Mesendoderm (in vitro differentiated cells): ENCODE data around the gene TP73.

Experiments used
- DNase-seq: peaks from one replicate; pipeline ENCODE4 v3.0.0; 2013
- H2AK5ac ChIP-seq: 2 replicates; pipeline ENCODE4 v1.6.1; 2013; ENCODE audit warnings: low read length, inconsistent platforms
- H2BK120ac ChIP-seq: 2 replicates; pipeline ENCODE4 v1.6.1; 2013; ENCODE audit warnings: low read depth, mild to moderate bottlenecking, low read length, moderate library complexity, mixed read lengths
- H2BK15ac ChIP-seq: replicated peaks from 2 replicates; pipeline ENCODE4 v1.6.1; 2013; ENCODE audit warnings: low read depth, mild to moderate bottlenecking, moderate library complexity
- H2BK5ac ChIP-seq: 2 replicates; pipeline ENCODE4 v1.6.1; 2013; ENCODE audit warnings: low read length, inconsistent platforms
- H3K18ac ChIP-seq: 2 replicates; pipeline ENCODE4 v1.6.1; 2013; ENCODE audit warnings: mild to moderate bottlenecking, low read length, mixed read lengths
- H3K23ac ChIP-seq: one replicate; pipeline ENCODE4 v1.6.1; 2013; ENCODE audit warnings: low read length
- H3K27ac ChIP-seq: 2 replicates; pipeline ENCODE4 v1.5.1; 2013; ENCODE audit warnings: low read depth, mild to moderate bottlenecking, inconsistent platforms, low read length, moderate library complexity
- H3K27me3 ChIP-seq: 2 replicates; pipeline ENCODE4 v1.6.1; 2013; ENCODE audit warnings: low read length, control low read depth, mild to moderate bottlenecking, inconsistent platforms; ENCODE audit not compliant: insufficient read depth, poor library complexity
- H3K36me3 ChIP-seq: 2 replicates; pipeline ENCODE4 v1.6.1; 2013; ENCODE audit warnings: low read length, inconsistent platforms; ENCODE audit not compliant: control insufficient read depth, insufficient read depth
- H3K4ac ChIP-seq: one replicate; pipeline ENCODE4 v1.6.1; 2013; ENCODE audit warnings: low read depth, mild to moderate bottlenecking, low read length, moderate library complexity
- H3K4me1 ChIP-seq: 2 replicates; pipeline ENCODE4 v1.6.1; 2013; ENCODE audit warnings: low read depth, low read length, inconsistent platforms; ENCODE audit not compliant: control insufficient read depth
- H3K4me2 ChIP-seq: 2 replicates; pipeline ENCODE4 v1.6.1; 2013; ENCODE audit warnings: low read length
- H3K4me3 ChIP-seq: 2 replicates; pipeline ENCODE4 v1.5.1; 2013; ENCODE audit warnings: mild to moderate bottlenecking, low read length
- H3K56ac ChIP-seq: one replicate; pipeline ENCODE4 v1.6.1; 2013; ENCODE audit warnings: low read length
- H3K79me1 ChIP-seq: 2 replicates; pipeline ENCODE4 v1.6.1; 2013; ENCODE audit warnings: low read length, inconsistent platforms
- H3K79me2 ChIP-seq: 2 replicates; pipeline ENCODE4 v1.6.1; 2013; ENCODE audit warnings: mild to moderate bottlenecking, low read length; ENCODE audit not compliant: control insufficient read depth, insufficient read depth
- H3K9ac ChIP-seq: 2 replicates; pipeline ENCODE4 v1.6.1; 2013; ENCODE audit warnings: low read length, inconsistent platforms
- H4K5ac ChIP-seq: one replicate; pipeline ENCODE4 v1.6.1; 2013; ENCODE audit warnings: low read length
- H4K8ac ChIP-seq: one replicate; pipeline ENCODE4 v1.6.1; 2013; ENCODE audit warnings: low read depth, mild to moderate bottlenecking, control low read depth, low read length, moderate library complexity
- WGBS: extraction: QIAGEN DNeasy Blood & Tissue Kit; methylation state at CpG from one replicate; pipeline ENCODE4 v1.1.7; 2013; ENCODE audit warnings: low lambda C conversion rate, missing lambda C conversion rate; ENCODE audit not compliant: insufficient coverage; ENCODE audit errors: extremely low coverage; 5-methylcytosine and 5-hydroxymethylcytosine counted together

The TP73 gene

GRCh38 chr1:3740752-3741151 lies 88.4 kb downstream of the TP73 start:
- WGBS: no CpG with 5 or more reads among the region's 13 CpGs
- H3K56ac ChIP-seq: no peak overlapping the region
- H2AK5ac ChIP-seq: no peak overlapping the region
- no peak overlapping the region for H3K9ac ChIP-seq
- peaks cover 8% of the 10 kb centered on the region for H3K36me3 ChIP-seq
- H3K27me3 ChIP-seq: no peaks in the 10 kb centered on the region
- no peak overlapping the region for H4K8ac ChIP-seq
- peaks cover 2% of the 10 kb centered on the region for H3K4me1 ChIP-seq
- no peak overlapping the region for H4K5ac ChIP-seq
- no peak overlapping the region for H3K4me3 ChIP-seq
- no peak overlapping the region for H2BK120ac ChIP-seq
- no peak overlapping the region for H3K18ac ChIP-seq
- H3K23ac ChIP-seq: no peak overlapping the region
- no peak overlapping the region for H3K4ac ChIP-seq
- DNase-seq: no peak
- H3K79me1 ChIP-seq: peaks cover 9% of the 10 kb centered on the region
- H3K4me2 ChIP-seq: no peak overlapping the region
- no peak overlapping the region for H2BK5ac ChIP-seq
- H2BK15ac ChIP-seq: no peak overlapping the region
- no peak overlapping the region for H3K27ac ChIP-seq
- peaks cover 4% of the 10 kb centered on the region for H3K79me2 ChIP-seq

DNA sequence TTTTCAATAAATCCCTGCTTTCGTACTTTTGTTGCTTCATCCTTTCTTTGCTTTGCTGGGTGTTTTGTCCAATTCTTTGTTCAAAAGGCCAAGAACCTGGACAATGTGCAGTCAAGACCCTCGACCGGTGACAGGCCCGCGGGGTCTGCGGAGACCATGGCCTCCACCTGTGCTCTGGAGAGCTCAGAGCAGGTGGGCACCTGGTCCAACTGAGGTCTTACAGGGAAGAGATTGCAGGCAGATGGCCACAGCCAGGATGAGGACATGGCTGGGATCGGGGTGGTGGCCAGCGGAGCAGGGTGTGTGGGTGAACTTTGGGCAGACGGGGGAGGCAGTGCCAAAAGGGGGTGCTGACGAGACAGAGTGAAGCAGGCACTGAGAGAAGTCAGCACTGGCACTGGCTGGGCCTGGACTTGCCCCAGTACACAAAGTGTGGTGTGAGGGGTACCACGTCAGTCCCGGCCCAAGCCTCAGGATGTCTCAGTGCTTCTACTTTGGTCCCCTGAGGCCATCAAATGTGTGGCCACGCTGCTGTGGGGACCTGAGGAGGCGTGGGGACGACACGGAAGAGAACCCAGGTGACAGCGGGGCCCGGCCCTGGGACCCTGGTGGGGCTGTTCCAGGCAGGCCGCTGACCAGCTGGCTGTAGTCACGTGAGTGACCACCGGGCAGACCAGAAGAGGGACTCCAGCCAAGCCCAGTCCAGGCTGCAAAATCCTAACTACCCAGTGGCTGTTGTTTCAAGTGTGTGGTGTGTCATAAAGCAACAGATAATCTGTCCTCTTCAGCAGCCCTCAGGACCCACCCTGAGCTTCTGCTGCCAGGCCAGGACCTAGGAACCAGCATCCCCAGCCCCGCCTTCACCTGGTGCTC lies 89.5 kb downstream of the TP73 start:
- no peak overlapping the region for H2BK5ac ChIP-seq
- H2BK120ac ChIP-seq: no peak overlapping the region
- no peak overlapping the region for H3K4me2 ChIP-seq
- peaks cover 12% of the 10 kb centered on the region for H3K79me1 ChIP-seq
- H2BK15ac ChIP-seq: no peak overlapping the region
- H3K56ac ChIP-seq: no peak overlapping the region
- H3K27ac ChIP-seq: no peak overlapping the region
- H3K4me1 ChIP-seq: peaks cover 2% of the 10 kb centered on the region
- no peak overlapping the region for H3K18ac ChIP-seq
- H3K79me2 ChIP-seq: peaks cover 7% of the 10 kb centered on the region
- H3K36me3 ChIP-seq: peaks cover 8% of the 10 kb centered on the region
- no peak overlapping the region for H2AK5ac ChIP-seq
- no peak overlapping the region for H3K23ac ChIP-seq
- H3K4ac ChIP-seq: no peak overlapping the region
- H4K8ac ChIP-seq: no peak overlapping the region
- no peak for DNase-seq
- H3K4me3 ChIP-seq: no peak overlapping the region
- no CpG with 5 or more reads among the region's 22 CpGs for WGBS
- H4K5ac ChIP-seq: no peak overlapping the region
- no peak overlapping the region for H3K9ac ChIP-seq
- no peaks in the 10 kb centered on the region for H3K27me3 ChIP-seq

GRCh38 chr1:3742439-3743298 lies 90.4 kb downstream of the TP73 start:
- Histone ChIP-seq H3K27ac (no peak overlapping the region), H3K4me2 (no peak overlapping the region), H3K56ac (no peak overlapping the region), H3K79me2 (peaks cover 7% of the 10 kb centered on the region), H2AK5ac (no peak overlapping the region), H3K4ac (no peak overlapping the region), H2BK15ac (no peak overlapping the region), H3K18ac (no peak overlapping the region), H3K23ac (no peak overlapping the region), H3K9ac (no peak overlapping the region), H3K27me3 (no peaks in the 10 kb centered on the region), H3K4me1 (peaks cover 2% of the 10 kb centered on the region), H3K36me3 (peaks cover 8% of the 10 kb centered on the region), H4K8ac (no peak overlapping the region), H3K79me1 (peaks cover 12% of the 10 kb centered on the region), H4K5ac (no peak overlapping the region), H2BK5ac (no peak overlapping the region), H2BK120ac (no peak overlapping the region), H3K4me3 (no peak overlapping the region)
- no peak for DNase-seq
- no CpG with 5 or more reads among the region's 24 CpGs for WGBS

GRCh38 chr1:3743421-3743820 lies 91.1 kb downstream of the TP73 start:
- Histone ChIP-seq H3K23ac (no peak overlapping the region), H3K27me3 (no peaks in the 10 kb centered on the region), H3K4me1 (peaks cover 2% of the 10 kb centered on the region), H2BK5ac (no peak overlapping the region), H3K4me2 (no peak overlapping the region), H3K79me1 (peaks cover 12% of the 10 kb centered on the region), H3K18ac (no peak overlapping the region), H3K9ac (no peak overlapping the region), H4K8ac (no peak overlapping the region), H3K4me3 (no peak overlapping the region), H2BK120ac (no peak overlapping the region), H2AK5ac (no peak overlapping the region), H2BK15ac (no peak overlapping the region), H3K4ac (no peak overlapping the region), H3K36me3 (peaks cover 5% of the 10 kb centered on the region), H3K79me2 (peaks cover 7% of the 10 kb centered on the region), H4K5ac (no peak overlapping the region), H3K56ac (no peak overlapping the region), H3K27ac (no peak overlapping the region)
- no peak for DNase-seq
- no CpG with 5 or more reads among the region's 4 CpGs for WGBS

DNA sequence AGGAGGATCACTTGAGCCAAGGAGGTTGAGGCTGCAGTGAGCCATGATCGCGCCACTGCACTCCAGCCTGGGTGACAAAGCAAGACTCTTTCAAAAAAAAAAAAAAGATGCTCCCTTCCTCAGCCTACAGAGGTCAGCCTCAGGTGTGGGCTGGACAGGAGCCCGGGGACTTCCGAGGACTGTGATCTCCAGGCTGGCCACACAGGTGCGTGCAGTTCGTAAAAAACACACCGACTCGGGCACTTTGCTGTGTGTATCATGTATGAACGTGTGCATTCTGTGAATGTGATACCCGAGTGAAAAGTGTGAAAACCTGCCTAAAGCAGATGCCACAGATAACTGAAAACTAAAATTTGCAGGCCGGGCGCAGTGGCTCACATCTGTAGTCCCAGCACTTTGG lies 91.5 kb downstream of the TP73 start:
- Histone ChIP-seq H3K27ac (no peak overlapping the region), H3K18ac (no peak overlapping the region), H2BK5ac (no peak overlapping the region), H3K27me3 (no peaks in the 10 kb centered on the region), H2BK15ac (no peak overlapping the region), H2BK120ac (no peak overlapping the region), H3K23ac (no peak overlapping the region), H4K5ac (no peak overlapping the region), H3K56ac (no peak overlapping the region), H4K8ac (no peak overlapping the region), H3K4ac (no peak overlapping the region), H3K36me3 (peaks cover 4% of the 10 kb centered on the region), H3K4me3 (no peak overlapping the region), H3K79me2 (peaks cover 7% of the 10 kb centered on the region), H3K9ac (no peak overlapping the region), H3K4me1 (peaks cover 2% of the 10 kb centered on the region), H3K79me1 (peaks cover 12% of the 10 kb centered on the region), H3K4me2 (no peak overlapping the region), H2AK5ac (no peak overlapping the region)
- no peak for DNase-seq
- WGBS: no CpG with 5 or more reads among the region's 12 CpGs
